Endothelial cell (in vitro differentiated cells): ENCODE results near the gene DNAJC30. TPM values are rescaled to one million over a fixed set of nuclear protein-coding genes. Genes with fewer than 3 reads are reported as not detected.

Source experiments
- DNase-seq: peaks from one replicate; pipeline ENCODE4 v3.0.0; 2021; ENCODE audit warnings: low spot score
- H3K27ac Mint-ChIP-seq: one replicate; pipeline ENCODE4 v1.8.0; 2021; ENCODE audit warnings: mixed read lengths, inconsistent platforms; ENCODE audit not compliant: unreplicated experiment
- H3K27me3 Mint-ChIP-seq: one replicate; pipeline ENCODE4 v1.8.0; 2021; ENCODE audit warnings: mild to moderate bottlenecking, moderate library complexity, mixed read lengths, inconsistent platforms; ENCODE audit not compliant: unreplicated experiment
- H3K36me3 Mint-ChIP-seq: one replicate; pipeline ENCODE4 v1.8.0; 2021; ENCODE audit warnings: mild to moderate bottlenecking, low read depth, mixed read lengths, inconsistent platforms; ENCODE audit not compliant: unreplicated experiment
- H3K4me1 Mint-ChIP-seq: one replicate; pipeline ENCODE4 v1.8.0; 2021; ENCODE audit warnings: mild to moderate bottlenecking, mixed read lengths, inconsistent platforms; ENCODE audit not compliant: unreplicated experiment
- H3K4me3 Mint-ChIP-seq: one replicate; pipeline ENCODE4 v1.8.0; 2021; ENCODE audit warnings: mild to moderate bottlenecking, mixed read lengths, inconsistent platforms; ENCODE audit not compliant: unreplicated experiment
- H3K9me3 Mint-ChIP-seq: one replicate; pipeline ENCODE4 v1.8.0; 2021; ENCODE audit warnings: mixed read lengths, inconsistent platforms; ENCODE audit not compliant: unreplicated experiment
- total RNA-seq: library from RNA; stranded (reverse); fragmentation: NEBNext Ultra II Directional; extraction: Animal tissue kit (Norgen Biotek cat#: 25700); gene quantifications from one replicate; pipeline ENCODE4 v1.2.1, GENCODE V29; 2021; ENCODE audit not compliant: unreplicated experiment
- TF ChIP-seq, protein P1 (sequence below): fragments of 200-600 bp; sonication (generic); IDR thresholded peaks from one replicate; pipeline ENCODE4 v1.5.0; 2021; ENCODE audit warnings: antibody characterized with exemption; ENCODE audit not compliant: unreplicated experiment

The DNAJC30 gene
- total RNA-seq, 1 donor from 2014 or later, result 10.3 TPM

- H3K4me1 Mint-ChIP-seq, result peaks cover 5% of the 10 kb centered on the region
- H3K27ac Mint-ChIP-seq, result no peak overlapping the region
- peak overlapping the region; percentile 88 for H3K4me3 Mint-ChIP-seq
- TF ChIP-seq, protein P1, sequence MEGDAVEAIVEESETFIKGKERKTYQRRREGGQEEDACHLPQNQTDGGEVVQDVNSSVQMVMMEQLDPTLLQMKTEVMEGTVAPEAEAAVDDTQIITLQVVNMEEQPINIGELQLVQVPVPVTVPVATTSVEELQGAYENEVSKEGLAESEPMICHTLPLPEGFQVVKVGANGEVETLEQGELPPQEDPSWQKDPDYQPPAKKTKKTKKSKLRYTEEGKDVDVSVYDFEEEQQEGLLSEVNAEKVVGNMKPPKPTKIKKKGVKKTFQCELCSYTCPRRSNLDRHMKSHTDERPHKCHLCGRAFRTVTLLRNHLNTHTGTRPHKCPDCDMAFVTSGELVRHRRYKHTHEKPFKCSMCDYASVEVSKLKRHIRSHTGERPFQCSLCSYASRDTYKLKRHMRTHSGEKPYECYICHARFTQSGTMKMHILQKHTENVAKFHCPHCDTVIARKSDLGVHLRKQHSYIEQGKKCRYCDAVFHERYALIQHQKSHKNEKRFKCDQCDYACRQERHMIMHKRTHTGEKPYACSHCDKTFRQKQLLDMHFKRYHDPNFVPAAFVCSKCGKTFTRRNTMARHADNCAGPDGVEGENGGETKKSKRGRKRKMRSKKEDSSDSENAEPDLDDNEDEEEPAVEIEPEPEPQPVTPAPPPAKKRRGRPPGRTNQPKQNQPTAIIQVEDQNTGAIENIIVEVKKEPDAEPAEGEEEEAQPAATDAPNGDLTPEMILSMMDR, result no peak
- DNase-seq, result no peak
- H3K27me3 Mint-ChIP-seq, result peaks cover 12% of the 10 kb centered on the region
- no peaks in the 10 kb centered on the region for H3K9me3 Mint-ChIP-seq
- H3K36me3 Mint-ChIP-seq, result no peaks in the 10 kb centered on the region
Observed at GRCh38 chr7:73719806-73720169, 36.5 kb upstream of the DNAJC30 start.

DNA sequence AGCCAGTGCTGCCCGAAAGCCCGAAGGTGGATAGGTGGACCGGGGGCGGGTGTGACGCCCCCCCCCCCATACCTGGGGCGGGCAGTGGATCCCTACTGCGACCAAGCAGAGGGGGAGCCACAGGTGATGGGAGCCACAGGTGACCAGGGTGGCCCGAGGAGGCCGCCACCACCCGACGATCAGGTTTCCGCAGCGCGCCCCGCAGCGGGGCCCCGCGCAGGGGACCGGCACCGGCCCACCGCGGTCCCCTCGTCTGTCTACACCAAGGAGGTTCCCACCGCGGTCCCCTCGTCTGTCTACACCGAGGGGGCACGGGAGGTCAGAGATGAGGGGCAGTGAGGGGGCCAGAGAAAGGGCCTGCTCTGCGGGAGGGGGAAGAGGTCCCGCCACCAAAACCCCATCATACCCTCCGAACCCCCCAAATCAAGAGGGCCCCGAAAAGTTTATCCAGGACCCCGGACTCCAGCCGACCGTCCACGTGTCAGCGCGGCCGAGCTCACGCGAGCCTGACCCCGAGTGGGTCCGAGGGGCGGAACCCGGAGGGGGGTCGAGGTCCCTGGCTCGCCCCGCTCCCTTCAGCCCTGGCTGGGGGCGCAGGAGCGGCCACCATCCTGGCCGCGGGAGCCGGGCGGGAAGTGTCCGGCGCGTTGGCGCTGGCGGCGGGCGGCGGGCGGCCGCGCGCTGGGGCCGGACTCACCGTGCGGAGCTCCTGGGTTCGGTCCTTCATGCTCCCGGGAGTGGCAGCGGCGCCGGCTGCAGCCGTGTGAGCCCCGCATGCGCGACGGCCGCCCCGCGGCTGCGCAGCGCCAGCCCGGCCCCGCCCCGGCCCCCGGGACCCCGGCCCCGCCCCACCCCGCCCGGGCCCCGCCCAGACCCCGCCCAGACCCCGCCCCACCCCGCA lies 35.9 kb upstream of the DNAJC30 start, which contains the start of gene STX1A:
STX1A (minus strand) TSS at position 765 of the 901 bp plus-strand sequence; CDS start at position 727, 38 bp downstream.
- Mint-ChIP-seq H3K27ac (peak within 1 kb of the TSS; percentile 5), H3K9me3 (no peaks in the 10 kb centered on the region), H3K4me3 (peak within 1 kb of the TSS; percentile 88), H3K36me3 (no peaks in the 10 kb centered on the region), H3K27me3 (peaks cover 10% of the 10 kb centered on the region), H3K4me1 (peaks cover 5% of the 10 kb centered on the region)
- peak; percentile 75 for DNase-seq
- TF ChIP-seq, protein P1, result no peak

DNA sequence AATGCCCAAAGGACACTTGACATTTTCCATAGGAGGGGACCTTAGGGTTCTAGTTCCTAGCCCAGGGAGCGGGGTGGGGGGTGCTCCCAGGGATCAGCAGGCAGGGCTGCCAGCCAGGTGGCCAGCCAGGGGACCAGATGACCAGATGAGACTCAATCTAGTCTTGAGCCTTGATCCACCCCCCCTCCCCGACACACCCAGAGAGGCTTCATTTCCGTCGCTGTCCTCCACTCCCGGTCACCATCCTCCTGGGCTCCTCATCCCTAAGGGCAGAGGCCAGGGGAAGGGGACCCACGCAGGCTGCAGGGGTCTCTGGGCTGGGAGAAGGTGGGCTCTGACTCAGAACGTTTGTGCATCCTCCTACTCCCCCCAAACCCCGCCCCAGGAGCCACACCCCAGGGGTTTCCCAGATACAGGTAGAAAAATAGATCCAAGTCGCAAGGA lies 35.2 kb upstream of the DNAJC30 start:
- DNase-seq, result no peak
- Mint-ChIP-seq H3K27me3 (peaks cover 10% of the 10 kb centered on the region), H3K4me1 (peaks cover 5% of the 10 kb centered on the region), H3K9me3 (no peaks in the 10 kb centered on the region), H3K4me3 (peak overlapping the region; percentile 21), H3K27ac (no peak overlapping the region), H3K36me3 (no peaks in the 10 kb centered on the region)
- TF ChIP-seq, protein P1, result no peak

GRCh38 chr7:73717991-73718405 lies 34.7 kb upstream of the DNAJC30 start:
- TF ChIP-seq, protein P1, result no peak
- peaks cover 5% of the 10 kb centered on the region for H3K4me1 Mint-ChIP-seq
- H3K9me3 Mint-ChIP-seq, result no peaks in the 10 kb centered on the region
- no peak for DNase-seq
- H3K27me3 Mint-ChIP-seq, result peaks cover 10% of the 10 kb centered on the region
- no peaks in the 10 kb centered on the region for H3K36me3 Mint-ChIP-seq
- H3K4me3 Mint-ChIP-seq, result no peak overlapping the region
- no peak overlapping the region for H3K27ac Mint-ChIP-seq
